HG02852 (cell line): Measurements from ENCODE around the gene TTC9.
A peak's percentile ranks its signal among the peaks of the same experiment; 100 is the strongest.

Experiments used
- ATAC-seq: cut with Tn5 transposase; IDR thresholded peaks from one replicate; pipeline ENCODE4 v1.9.1; 2021; ENCODE audit warnings: mild to moderate bottlenecking, moderate library complexity; ENCODE audit not compliant: unreplicated experiment

Gene TTC9

DNA sequence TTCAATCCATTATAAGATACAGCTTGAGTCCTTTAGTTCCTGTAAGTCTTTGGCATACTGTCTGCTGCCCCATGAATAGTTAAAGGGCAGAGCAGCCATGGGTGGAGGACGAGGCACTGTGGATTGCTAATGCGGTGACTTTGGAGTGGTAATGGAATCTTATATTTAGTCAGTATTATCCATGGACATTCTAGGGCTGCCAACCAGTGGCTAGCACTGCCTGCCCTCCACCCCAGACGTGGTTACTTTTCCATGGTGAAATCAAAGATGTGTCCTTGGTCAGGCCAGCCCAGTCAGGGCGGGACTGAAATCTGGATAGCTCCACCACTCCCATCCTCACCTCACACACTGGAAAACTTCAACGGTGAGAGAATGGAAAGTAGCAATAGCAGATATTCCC lies 2.3 kb downstream of the TTC9 start:
- ATAC-seq = no peak

DNA sequence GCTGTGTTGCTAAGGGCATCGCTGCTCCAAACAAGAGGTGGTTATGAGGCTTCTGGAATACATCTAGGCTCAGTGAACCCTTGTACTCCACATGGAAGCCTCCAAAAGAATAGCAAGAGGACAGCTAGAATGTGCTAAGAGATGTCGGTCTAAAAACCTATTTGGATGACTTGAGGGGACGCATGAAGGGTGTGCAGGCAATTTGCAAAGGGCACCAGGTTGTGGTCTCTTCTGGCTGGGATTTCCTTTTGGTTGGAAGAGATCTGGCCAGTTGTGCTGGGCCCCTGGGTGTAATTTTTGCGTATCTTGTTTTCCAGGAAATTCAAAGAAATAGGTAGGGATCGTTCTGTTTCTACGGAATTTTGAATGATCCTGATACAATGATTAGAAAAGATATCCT lies 4.2 kb downstream of the TTC9 start:
- ATAC-seq = no peak

DNA sequence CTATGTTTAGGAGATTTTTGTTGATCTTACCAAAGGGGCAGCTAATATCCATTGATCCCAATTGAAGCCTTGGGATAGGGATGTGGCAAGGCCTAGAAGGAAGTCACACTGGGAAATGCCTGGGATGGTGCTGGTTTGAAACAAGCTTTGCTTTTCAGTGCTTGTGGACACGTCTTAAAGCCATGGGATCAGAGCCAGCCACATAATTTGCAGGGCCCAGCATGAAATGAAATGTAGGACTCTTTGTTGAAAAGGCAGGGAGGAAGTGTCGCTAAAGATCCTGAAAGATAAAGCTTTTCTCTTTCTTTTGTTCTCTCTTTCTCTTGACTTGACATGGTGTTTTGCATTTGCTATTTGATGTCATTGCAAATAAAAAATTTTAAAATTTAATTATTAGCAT lies 5.0 kb downstream of the TTC9 start:
- ATAC-seq = no peak

DNA sequence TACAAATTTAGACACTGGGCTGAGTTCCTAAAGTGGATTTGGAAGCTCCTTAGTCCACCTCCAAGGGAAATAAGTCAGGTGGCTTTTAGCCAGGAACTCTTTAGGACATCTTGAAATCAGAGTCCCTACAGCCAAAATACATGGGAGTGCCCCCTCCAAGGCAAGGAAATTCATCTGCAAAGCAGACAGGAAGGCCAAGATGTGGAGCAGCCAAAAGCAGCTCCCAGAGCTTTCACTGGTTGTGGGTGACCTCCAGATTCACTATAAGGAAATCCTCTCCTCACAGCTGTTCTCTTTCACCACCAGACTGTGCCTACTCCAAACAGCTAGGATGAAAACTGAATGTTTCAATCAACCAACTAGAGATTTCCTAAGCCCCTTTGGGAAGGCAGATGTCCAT lies 6.6 kb downstream of the TTC9 start:
- no peak for ATAC-seq

DNA sequence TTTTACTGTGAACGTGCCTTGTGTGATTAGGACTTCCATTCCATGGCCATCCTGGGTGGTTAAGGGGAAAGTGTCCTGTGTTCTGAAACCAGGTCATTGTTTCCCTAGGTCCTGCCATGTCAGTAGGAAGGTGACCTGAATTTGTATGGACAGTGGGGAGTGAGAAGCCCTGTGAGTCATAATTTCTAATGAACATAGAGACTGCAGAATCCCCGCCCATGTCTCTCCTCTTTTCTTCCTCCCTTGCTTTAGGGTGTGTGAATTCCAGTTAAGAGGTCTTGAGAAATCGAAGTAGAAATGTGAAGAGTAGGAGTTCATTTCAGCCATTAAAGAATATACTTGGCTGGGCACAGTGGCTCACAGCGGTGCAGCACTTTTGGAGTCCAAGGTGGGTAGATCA lies 8.1 kb downstream of the TTC9 start:
- no peak for ATAC-seq

DNA sequence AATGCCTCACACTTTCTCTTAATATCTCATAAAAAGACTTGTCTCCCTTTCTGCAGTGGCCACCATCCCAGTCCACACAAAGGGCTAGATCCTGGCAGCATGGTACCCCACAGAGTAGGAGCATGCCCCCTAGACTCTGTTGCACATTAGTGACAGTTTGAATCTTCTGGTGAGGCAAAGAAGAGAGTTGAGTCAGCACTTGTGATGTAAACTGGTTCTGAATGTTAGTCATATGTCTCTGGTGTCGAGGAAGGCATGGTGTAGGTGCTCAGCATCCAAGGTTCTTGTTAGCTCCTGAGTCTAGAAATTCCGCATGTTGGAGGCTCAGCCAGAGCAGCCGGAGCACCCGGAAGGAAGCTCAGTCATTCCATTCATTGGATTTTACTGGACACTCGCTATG lies 9.8 kb downstream of the TTC9 start:
- no peak for ATAC-seq

DNA sequence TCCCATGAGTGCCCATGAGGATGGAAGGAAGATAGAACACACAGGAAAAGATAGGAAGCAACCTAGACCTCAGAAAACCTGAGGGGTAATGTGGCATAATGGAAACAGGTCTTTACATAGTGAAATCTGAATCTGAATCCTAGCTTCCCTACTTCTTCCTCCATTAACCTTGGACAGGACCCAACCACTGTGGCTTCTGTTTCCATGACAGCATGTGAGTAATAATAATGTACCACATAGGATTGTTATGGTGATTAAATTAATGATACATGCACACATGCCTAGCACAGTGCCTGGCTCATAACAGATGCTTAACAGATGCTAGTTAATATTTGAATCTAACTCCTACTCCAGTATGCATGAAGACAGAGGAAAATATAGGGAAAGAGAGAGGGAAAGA lies 11.2 kb downstream of the TTC9 start:
- no peak for ATAC-seq

DNA sequence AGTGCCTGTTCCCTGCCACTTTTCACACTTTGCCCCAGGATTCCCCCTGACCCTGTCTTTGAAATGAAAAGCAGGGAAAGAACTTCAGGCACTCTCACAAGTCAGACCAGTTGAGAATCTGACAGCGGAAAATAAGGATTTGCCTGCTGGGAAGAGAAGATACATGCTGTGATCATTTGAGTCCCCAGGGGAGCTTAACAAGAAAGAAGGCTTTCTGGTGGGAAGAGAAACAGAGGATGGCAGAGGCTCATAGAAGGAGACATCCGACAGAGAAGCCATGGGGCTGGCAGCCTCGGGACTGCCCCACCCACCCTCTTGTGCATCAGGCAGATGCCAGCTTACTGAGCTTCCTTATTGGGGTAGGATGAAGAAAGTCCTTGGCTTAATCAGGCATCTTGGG lies 11.9 kb downstream of the TTC9 start:
- ATAC-seq = no peak

DNA sequence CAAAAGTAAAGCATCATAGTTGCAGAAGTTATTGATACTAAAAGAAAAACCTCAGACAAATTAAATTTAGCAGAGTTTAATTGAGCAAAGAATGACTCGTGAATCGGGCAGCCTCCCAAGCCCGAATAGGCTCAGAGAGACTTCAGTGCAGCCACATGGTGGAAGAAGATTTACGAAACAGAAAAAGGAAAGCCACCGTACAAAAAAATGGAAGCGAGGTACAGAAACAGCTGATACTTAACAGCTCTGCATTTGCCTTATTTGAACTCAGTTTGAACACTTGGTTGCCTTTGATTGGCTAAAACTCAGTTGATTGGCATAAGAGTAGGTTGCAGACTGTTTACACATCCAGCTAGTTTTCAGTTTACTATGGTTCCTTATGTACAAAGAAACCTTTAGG lies 12.9 kb downstream of the TTC9 start:
- ATAC-seq = peak; percentile 40

DNA sequence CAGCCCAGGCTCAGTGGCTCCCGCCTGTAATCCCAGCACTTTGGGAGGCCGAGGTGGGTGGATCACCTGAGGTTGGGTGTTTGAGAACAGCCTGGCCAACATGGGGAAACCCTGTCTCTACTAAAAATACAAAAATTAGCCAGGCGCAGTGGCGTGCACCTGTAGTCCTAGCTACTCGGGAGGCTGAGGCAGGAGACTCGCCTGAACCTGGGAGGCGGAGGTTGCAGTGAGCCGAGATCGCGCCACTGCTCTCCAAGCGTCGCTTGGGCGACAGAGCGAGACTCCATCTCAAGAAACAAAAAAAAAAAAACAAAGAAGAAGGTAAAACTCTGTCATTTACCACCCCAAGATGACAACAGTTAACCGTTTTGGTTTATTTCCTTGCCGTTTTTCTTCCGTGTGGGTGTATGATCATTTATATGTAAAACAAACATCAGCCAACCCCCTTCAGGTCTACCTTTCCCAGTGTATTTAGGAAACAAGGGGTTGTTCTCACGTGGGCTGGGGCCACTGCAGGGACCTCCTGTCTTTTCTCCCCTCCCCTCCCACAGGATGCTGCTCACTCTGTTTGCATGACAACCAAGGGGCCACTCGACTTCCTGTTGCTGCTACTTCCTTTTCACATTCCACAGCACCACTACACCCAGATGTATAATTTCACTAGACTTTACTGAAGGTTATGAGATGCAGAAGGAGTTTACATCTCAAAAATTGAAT lies 13.6 kb downstream of the TTC9 start:
- peak; percentile 69 for ATAC-seq

DNA sequence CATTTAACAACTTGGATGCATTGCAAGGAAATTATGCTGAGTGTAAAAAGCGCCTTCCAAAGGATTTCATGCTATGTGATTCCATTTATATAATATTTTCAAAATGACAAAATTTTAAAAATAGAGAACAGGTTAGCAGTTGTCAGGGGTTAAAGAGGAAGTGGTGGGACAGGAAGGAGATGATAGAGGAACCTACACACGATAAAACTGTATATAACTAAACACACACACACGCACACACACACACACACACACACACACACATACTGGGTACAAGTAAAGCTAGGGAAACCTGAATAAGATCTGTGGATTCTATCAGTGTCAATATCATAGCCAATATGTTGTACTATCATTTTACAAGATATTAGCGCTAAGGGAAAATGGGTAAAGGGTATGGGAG lies 17.2 kb downstream of the TTC9 start:
- ATAC-seq = no peak

DNA sequence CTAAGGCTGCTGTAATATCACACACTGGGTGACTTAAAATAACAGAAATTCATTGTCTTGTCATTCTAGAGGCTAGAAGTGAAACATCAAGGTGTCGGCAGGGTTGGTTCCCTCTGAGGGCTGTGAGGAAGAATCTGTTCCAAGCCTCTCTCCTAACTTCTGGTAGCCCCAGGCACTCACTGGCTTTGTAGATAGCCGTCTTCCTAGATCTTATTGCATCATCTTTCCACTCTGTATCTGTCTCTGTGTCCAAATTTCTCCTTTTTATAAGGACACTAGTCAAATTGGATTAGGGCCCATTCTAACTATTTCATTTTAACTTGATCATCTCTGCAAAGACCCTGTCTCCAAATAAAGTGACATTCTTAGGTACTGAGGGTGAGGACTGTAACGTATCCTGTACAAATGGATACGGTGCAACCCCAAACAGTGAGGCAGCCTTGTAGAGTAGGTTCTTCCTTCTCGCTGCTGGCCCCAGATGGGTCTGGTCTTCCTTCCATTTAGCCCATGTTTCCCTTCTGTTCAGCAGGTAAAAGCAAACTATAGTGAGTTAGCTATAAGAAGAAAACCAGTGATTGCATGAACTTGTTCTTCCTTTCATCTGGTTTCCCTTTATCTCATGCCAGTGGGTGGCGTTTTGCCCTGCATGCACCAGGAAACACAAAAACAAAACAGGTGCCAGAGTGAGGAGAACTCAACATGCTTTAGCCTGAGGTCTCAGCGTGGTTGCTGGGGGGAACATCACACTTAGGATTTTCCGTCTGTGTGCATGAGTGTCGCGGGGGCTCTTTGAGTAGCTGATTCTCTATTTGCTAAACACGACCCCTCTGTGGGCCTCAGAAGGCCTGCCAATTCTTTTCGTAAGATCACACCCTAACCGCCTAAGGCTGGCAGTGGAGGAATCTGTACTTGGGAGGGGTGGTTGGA lies 19.5 kb downstream of the TTC9 start:
- no peak for ATAC-seq

DNA sequence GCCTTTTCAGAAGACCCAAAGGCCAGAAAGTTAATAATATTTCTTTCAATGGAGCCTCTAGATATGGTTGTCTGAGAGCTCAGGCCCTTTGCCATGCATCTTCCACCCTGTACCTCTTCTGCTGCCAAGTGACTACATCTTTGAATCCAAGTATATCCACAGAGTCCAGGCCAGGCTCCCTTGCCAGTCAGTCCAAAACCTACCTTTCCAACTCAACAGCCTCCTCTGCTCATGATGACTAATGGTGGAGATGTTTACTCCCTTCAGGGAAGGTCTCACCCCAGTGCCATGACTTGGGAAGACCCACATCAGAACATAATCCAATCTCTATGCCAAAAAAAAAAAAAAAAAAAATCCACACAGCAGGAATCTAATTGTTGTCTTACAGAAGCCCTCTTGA lies 20.4 kb downstream of the TTC9 start:
- ATAC-seq = no peak

DNA sequence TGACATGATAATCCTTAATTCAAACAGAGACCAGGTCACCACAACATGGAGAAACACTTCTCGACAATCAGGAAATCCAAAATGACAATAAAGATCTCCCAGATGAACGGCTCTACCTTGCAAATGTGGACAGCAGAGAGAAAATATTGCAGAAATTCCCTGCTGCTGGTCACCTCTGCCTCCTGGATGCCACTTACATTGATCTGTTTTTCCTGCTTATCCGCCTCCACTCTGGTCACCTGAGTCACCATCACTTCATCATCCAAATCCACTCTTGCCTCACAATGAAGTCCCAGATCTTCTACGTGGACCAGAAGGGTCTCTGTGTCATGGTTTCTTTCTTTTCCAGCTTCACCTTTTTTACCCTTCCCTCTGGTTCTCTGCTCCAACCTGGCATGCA lies 21.1 kb downstream of the TTC9 start:
- no peak for ATAC-seq

DNA sequence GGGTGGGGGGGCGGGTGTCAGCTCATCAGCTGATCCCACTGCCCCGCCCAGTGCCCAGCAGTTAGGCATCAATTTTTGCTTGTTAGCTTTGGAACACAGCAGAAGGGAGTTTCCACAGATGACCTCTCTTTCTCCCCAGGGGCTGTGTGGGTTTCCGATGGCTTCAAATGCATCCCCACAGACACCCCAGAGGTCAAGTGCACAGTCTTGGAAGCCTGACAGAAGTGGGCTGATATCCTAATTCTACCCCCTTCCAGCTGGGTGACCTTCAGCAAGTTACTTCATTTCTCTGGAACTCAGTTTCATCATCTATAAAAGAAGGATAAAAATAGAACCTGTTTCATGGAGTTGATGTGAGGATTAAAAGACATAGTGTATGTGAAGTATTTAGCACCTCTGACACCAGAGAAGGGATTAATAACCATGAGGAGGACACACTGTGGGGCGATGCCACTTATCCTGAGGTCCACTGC lies 22.0 kb downstream of the TTC9 start:
- ATAC-seq = no peak

DNA sequence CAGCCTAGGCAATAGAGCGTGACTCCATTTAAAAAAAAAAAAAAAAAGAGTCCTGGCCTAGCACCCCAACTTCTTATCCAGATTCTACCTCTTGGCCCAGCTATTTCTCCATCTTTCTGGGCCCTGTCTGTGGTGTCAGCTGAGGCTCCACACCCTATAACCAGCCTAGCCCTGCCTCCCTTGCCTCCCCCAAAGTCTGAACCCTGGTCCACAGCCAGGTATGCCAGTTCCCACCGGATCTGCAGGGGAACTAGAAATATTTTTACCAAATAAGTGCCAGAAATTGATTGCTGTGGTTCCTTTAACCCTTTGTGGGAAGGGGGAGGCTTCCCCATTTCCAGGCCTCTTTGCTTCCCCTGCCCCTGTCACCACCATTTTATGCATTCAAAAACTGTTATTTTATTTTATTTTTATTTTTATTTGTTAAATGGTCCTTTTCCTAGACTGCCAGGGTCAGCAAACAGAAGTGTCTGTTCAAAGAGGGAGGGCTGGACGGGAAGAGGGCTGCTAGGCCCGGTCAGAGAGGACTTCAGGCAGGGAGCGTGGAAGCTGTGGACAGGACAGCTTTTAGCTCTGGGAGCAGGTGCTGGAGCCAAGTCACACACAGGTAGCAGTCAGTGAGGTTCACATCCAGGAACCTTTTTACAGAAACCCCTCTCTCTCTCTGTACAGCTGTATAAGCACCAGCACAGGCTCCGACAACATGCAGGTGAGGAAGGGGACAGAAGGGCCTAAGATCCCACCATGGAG lies 23.2 kb downstream of the TTC9 start:
- peak; percentile 21 for ATAC-seq

DNA sequence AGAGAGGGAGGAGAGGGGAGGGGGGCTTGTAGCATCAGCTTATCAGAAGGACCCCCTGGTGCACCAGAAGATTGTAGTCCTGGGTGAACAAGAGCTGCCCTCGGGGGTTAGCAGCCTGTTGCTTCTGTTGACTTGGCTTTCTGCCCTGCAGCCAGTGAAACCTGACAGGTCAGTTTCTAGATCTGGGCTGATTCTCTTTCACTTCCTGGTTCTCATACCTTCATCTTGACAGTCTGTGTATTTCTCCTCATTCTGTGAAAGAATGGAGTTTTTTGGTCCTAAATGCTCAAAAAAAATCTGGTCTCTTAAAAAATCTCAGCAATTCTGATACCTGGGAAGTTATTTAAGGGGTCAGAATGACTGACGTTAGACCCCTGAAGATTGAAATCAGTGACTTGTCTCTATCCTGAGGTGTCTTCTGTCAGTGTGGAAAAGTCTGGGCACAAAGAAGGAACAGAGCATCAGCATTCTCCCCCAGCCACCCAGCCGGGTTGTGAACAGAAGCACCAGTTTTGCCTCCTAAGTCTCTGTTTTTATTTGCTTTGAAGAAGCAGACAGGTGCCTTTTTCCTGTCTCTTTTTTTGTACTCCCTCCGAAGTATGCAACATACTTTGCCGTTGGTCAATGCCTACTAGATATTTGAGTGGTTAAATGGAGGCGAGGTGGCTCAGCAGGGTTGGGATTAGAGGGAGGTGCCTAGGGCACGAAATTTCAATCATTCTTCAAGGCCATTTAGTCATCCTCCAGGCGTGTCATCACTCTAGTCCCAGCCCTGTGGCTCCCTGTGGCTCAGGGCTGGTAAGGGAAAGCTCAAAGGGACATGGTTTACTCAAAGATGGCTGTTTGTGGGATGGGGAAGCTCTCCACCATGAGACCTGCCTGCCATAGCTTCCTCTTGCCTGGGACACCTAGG lies 24.0 kb downstream of the TTC9 start:
- peak; percentile 50 for ATAC-seq

DNA sequence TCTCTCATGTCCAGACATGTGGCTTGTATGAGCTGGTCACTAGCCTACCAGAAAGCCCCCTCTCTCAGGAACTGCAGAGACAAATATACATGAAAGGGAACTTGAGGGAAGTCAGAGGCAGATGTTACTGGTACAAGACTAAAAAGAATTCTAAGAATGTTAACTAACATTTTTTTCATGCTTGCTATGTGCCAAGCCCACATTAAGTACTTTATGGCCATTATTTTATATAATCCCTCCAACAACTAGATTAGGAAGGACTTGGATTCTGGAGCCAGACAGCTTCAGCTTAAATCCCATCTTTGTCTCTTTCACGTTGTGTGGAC lies 24.6 kb downstream of the TTC9 start:
- ATAC-seq = no peak

DNA sequence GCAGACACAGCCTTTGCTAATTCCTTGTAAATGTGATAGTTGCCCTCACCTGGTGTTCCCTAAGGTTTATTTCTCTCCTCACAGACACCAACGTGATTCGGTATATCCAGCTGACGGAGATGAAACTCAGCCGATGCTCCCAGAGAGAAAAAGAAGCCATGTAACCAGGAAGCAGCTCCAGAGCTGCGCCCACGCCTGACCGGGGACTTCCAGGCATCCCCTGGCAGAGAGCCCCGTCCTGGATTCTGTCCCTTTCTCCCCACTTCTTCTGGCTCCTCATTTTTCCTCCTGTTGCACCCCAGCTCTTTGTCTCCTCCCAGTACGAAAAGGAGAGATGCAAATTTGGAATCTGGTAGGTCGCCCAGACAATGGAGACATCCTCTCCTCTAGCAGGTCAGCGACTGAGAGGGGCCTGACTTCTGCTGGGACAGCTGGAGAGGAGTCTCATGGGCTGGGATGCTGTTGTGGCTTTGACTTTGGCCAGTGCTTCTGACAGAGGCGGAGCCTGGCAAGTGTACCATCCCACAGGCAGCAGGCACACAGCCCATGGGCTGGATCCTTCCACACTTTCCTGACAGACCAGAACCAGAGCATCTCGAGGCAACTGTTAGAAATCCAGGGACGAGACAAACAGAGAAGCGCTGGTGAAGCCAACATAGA lies 29.4 kb downstream of the TTC9 start:
- no peak for ATAC-seq
